CD4-positive, alpha-beta T cell (primary cell): Measurements from ENCODE around the gene UBE3C. TPM values are rescaled to one million over a fixed set of nuclear protein-coding genes. Genes with fewer than 3 reads are reported as not detected.

Experiments used
- ATAC-seq: fragments of 200-7000 bp; cut with Tn5 transposase; one replicate; pipeline ENCODE4 v1.10.0; 2022; ENCODE audit warnings: mild to moderate bottlenecking; ENCODE audit not compliant: poor library complexity
- CTCF ChIA-PET: fragments of 350-600 bp; sonication (Branson Sonifier 250); formaldehyde crosslinking; loops from one replicate; lab custom pipeline; 2021; ENCODE audit warnings: antibody characterized with exemption, inconsistent platforms; lab: Charles Lee
- POLR2A ChIA-PET: fragments of 350-600 bp; sonication (Branson Sonifier 250); formaldehyde crosslinking; loops from one replicate; lab custom pipeline; 2021; ENCODE audit warnings: antibody characterized with exemption, inconsistent platforms; lab: Charles Lee
- DNase-seq, 14 experiments: peaks; one replicate each; pipeline ENCODE4 v3.0.0-alpha.2; 2013 to 2020; ENCODE audit warnings: mixed read lengths in 2 of 14
- H3K27ac ChIP-seq, 2 donors: one replicate each; pipeline versions ENCODE4 v1.5.1 to v1.7.0; 2013; ENCODE audit warnings: low read length in 2 of 2, low read depth in 1 of 2, mild to moderate bottlenecking in 1 of 2
- H3K27me3 ChIP-seq, 2 experiments: 1 replicate in 1 of 2; 2 replicates in 1 of 2; pipeline versions ENCODE4 v1.6.1 to v1.7.0; 2013; ENCODE audit warnings: low read length in 2 of 2, control low read depth in 1 of 2, mild to moderate bottlenecking in 1 of 2, moderate library complexity in 1 of 2; ENCODE audit not compliant: insufficient read depth in 2 of 2, control insufficient read depth in 1 of 2
- H3K36me3 ChIP-seq: one replicate; pipeline ENCODE4 v1.6.1; 2013; ENCODE audit warnings: low read length, control low read depth; ENCODE audit not compliant: insufficient read depth
- H3K4me1 ChIP-seq: one replicate; pipeline ENCODE4 v1.6.1; 2013; ENCODE audit warnings: low read length, control low read depth; ENCODE audit not compliant: insufficient read depth
- H3K4me3 ChIP-seq: one replicate; pipeline ENCODE4 v1.5.1; 2013; ENCODE audit warnings: mild to moderate bottlenecking, low read length, moderate library complexity
- H3K9me3 ChIP-seq, 2 experiments: 1 replicate in 1 of 2; 2 replicates in 1 of 2; pipeline versions ENCODE4 v1.6.1 to v1.7.0; 2013; ENCODE audit warnings: low read length in 2 of 2, mild to moderate bottlenecking in 2 of 2, control low read depth in 1 of 2, moderate library complexity in 1 of 2; ENCODE audit not compliant: control insufficient read depth in 1 of 2, insufficient read depth in 1 of 2
- H3K27ac Mint-ChIP-seq: one replicate; pipeline ENCODE4 v1.8.0; 2020; ENCODE audit warnings: mixed read lengths
- H3K27me3 Mint-ChIP-seq: one replicate; pipeline ENCODE4 v1.8.0; 2021; ENCODE audit warnings: mixed read lengths
- H3K36me3 Mint-ChIP-seq: one replicate; pipeline ENCODE4 v1.8.0; 2021; ENCODE audit warnings: low read depth, mixed read lengths
- H3K4me1 Mint-ChIP-seq: one replicate; pipeline ENCODE4 v1.8.0; 2021; ENCODE audit warnings: low read depth, mixed read lengths
- H3K4me3 Mint-ChIP-seq: one replicate; pipeline ENCODE4 v1.8.0; 2020; ENCODE audit warnings: mild to moderate bottlenecking, mixed read lengths
- H3K9me3 Mint-ChIP-seq: one replicate; pipeline ENCODE4 v1.8.0; 2020; ENCODE audit warnings: mixed read lengths
- CTCF ChIP-seq: fragments of 200-600 bp; IDR thresholded peaks from one replicate; pipeline ENCODE4 v1.8.0; 2022; ENCODE audit warnings: antibody characterized with exemption, mild to moderate bottlenecking
- intact Hi-C, 2 experiments: fragments of 100-400 bp; cut with DNase I in 1 of 2; cut with micrococcal nuclease in 1 of 2; formaldehyde crosslinking; loops; one replicate each; pipeline versions ENCODE4 v1.15.1 to v1.9.0; 2023 to 2025; cut with DNase I, micrococcal nuclease
- total RNA-seq, 174 experiments: library from RNA in 2 of 174; stranded (reverse) in 2 of 174; gene quantifications; one replicate each; pipeline ENCODE4 v1.2.3 and lab custom pipeline; 2021 to 2026

Gene UBE3C
- total RNA-seq, 2 experiments from 2014 or later = 30.8 to 32.3 TPM

GRCh38 chr7:157116762-157117161 lies 22.0 kb upstream of the UBE3C start:
- ChIA-PET POLR2A (no interaction called here), CTCF (no interaction called here)
- no peak for TF ChIP-seq CTCF
- Mint-ChIP-seq H3K4me3 (no peak overlapping the region), H3K36me3 (no peaks in the 10 kb centered on the region), H3K27me3 (peaks cover 10% of the 10 kb centered on the region), H3K4me1 (no peaks in the 10 kb centered on the region), H3K9me3 (no peaks in the 10 kb centered on the region), H3K27ac (no peak overlapping the region)
- H3K4me3 ChIP-seq = no peak overlapping the region
- ATAC-seq = no peak
- H3K9me3 ChIP-seq = peaks cover 0 to 12% of the 10 kb centered on the region in 2 experiments
- H3K4me1 ChIP-seq = no peaks in the 10 kb centered on the region
- no peaks in the 10 kb centered on the region for H3K36me3 ChIP-seq
- intact Hi-C loops = no loop called here
- no peak overlapping the region for H3K27ac ChIP-seq
- peaks cover 0 to 5% of the 10 kb centered on the region in 2 experiments for H3K27me3 ChIP-seq
- no peak for DNase-seq

GRCh38 chr7:157117796-157118195 lies 20.9 kb upstream of the UBE3C start:
- no peak for TF ChIP-seq CTCF
- Mint-ChIP-seq H3K4me1 (no peaks in the 10 kb centered on the region), H3K27ac (no peak overlapping the region), H3K27me3 (peaks cover 5% of the 10 kb centered on the region), H3K4me3 (no peak overlapping the region), H3K9me3 (no peaks in the 10 kb centered on the region), H3K36me3 (no peaks in the 10 kb centered on the region)
- no peak for ATAC-seq
- ChIA-PET POLR2A (no interaction called here), CTCF (no interaction called here)
- Histone ChIP-seq H3K27ac (no peak overlapping the region), H3K36me3 (no peaks in the 10 kb centered on the region), H3K27me3 (peaks cover 0 to 4% of the 10 kb centered on the region in 2 experiments), H3K4me1 (no peaks in the 10 kb centered on the region), H3K9me3 (peaks cover 0 to 6% of the 10 kb centered on the region in 2 experiments), H3K4me3 (no peak overlapping the region)
- DNase-seq = no peak
- intact Hi-C loops = no loop called here

GRCh38 chr7:157120181-157120580 lies 18.5 kb upstream of the UBE3C start:
- H3K4me1 Mint-ChIP-seq = no peaks in the 10 kb centered on the region

More at GRCh38 chr7:157120181-157120580, 18.5 kb upstream of the UBE3C start:
- no peak overlapping the region for H3K27ac ChIP-seq
- intact Hi-C loops = no loop called here
- H3K4me3 ChIP-seq = no peak overlapping the region
- Mint-ChIP-seq H3K27ac (no peak overlapping the region), H3K9me3 (no peaks in the 10 kb centered on the region), H3K27me3 (no peaks in the 10 kb centered on the region), H3K36me3 (no peaks in the 10 kb centered on the region), H3K4me3 (no peak overlapping the region)
- CTCF ChIA-PET = no interaction called here
- POLR2A ChIA-PET = no interaction called here
- no peaks in the 10 kb centered on the region for H3K27me3 ChIP-seq
- no peaks in the 10 kb centered on the region for H3K4me1 ChIP-seq
- no peaks in the 10 kb centered on the region for H3K36me3 ChIP-seq
- DNase-seq = no peak
- no peak for TF ChIP-seq CTCF
- peaks cover 0 to 5% of the 10 kb centered on the region in 2 experiments for H3K9me3 ChIP-seq
- no peak for ATAC-seq
